ENCODE measurements around the gene BDKRB1.

DNA sequence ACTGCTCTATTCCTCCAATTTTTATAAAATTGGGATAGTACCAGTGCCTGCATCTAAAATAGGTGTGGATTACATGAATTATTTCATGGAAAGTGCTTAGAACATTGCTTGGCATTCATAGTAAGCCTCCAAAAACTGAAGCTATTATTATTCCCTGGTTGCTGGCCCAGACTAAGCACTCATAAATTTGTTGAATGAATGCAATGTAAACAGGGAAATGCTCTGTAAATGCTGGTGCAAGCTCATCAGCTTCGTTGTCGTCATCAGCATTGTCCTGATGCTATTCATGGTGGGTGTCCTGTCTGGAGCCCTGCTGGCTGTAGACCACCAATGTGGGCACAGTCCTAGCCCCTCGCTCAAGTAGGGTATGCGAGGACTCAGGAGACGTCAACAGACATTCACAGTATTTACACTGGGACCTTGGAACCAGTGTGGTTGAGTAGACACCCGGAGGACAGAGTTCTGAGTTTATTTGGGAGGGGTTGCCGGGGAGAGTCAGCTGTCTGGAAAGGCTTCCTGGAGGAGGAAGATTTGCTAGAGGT is 34.8 kb upstream of the BDKRB1 start:
- TF ChIP-seq, protein P1, sequence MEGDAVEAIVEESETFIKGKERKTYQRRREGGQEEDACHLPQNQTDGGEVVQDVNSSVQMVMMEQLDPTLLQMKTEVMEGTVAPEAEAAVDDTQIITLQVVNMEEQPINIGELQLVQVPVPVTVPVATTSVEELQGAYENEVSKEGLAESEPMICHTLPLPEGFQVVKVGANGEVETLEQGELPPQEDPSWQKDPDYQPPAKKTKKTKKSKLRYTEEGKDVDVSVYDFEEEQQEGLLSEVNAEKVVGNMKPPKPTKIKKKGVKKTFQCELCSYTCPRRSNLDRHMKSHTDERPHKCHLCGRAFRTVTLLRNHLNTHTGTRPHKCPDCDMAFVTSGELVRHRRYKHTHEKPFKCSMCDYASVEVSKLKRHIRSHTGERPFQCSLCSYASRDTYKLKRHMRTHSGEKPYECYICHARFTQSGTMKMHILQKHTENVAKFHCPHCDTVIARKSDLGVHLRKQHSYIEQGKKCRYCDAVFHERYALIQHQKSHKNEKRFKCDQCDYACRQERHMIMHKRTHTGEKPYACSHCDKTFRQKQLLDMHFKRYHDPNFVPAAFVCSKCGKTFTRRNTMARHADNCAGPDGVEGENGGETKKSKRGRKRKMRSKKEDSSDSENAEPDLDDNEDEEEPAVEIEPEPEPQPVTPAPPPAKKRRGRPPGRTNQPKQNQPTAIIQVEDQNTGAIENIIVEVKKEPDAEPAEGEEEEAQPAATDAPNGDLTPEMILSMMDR (IDR thresholded peaks at IDR 0.05; ENCODE audit: low read depth, low read length, poor library complexity, severe bottlenecking): no peak
- TF ChIP-seq EZH2phosphoT487 (IDR thresholded peaks at IDR 0.05; ENCODE audit: borderline replicate concordance, low read length): no peak

All from DOHH2 (cell line).